HG02798 (cell line): Measurements from ENCODE around the gene PRXL2B.

Experiments used
- ATAC-seq: cut with Tn5 transposase; IDR thresholded peaks from one replicate; pipeline ENCODE4 v1.9.1; 2021; ENCODE audit warnings: mild to moderate bottlenecking; ENCODE audit not compliant: unreplicated experiment, poor library complexity

PRXL2B gene

DNA sequence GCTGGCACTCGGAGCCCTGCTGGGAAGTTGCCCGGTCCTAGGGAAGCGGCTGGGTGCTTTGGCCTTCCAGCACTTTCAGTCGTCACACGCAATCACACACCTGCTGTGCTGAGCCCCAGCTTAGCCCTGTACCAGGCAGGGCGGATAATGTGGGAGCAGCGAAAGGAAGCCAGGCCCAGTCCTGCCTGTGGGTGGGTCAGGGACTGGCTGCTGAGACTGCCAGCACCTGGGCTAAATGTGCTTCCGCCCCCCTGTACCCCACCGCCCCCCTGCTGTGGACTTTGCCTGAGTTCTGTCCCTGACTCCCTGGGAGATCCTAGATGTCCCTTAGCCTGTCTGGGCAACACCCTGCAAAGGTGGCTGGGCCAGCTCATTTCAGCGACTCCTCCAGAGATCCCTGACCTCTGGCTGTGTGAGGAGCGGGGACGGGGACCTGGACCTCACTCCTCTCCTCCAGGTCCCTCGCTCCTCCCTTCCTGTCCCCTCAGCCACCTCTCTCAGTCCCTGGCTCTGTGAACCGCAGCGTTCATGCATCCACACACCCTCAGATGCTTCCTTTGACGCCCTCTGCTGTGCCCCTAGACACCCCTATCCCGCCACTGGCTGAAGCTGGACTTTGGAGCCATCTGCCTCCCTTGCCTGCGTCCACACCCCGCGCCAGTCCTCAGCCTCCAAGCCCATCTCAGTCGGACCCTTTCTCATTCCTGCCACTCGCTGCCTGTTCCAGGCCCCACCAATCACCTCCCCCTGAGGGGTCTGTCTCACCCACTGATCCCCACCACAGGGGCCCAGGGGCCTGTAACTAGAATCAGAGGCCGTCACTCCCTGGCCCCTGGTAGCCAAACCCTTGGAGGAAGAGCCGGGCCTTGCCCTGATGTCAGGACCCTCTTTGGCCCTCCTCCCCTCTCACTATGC, 44.8 kb downstream of the PRXL2B start:
- no peak for ATAC-seq

- ATAC-seq, result no peak
These were observed 45.5 kb downstream of the PRXL2B start for GRCh38 chr1:2632051-2632430.

DNA sequence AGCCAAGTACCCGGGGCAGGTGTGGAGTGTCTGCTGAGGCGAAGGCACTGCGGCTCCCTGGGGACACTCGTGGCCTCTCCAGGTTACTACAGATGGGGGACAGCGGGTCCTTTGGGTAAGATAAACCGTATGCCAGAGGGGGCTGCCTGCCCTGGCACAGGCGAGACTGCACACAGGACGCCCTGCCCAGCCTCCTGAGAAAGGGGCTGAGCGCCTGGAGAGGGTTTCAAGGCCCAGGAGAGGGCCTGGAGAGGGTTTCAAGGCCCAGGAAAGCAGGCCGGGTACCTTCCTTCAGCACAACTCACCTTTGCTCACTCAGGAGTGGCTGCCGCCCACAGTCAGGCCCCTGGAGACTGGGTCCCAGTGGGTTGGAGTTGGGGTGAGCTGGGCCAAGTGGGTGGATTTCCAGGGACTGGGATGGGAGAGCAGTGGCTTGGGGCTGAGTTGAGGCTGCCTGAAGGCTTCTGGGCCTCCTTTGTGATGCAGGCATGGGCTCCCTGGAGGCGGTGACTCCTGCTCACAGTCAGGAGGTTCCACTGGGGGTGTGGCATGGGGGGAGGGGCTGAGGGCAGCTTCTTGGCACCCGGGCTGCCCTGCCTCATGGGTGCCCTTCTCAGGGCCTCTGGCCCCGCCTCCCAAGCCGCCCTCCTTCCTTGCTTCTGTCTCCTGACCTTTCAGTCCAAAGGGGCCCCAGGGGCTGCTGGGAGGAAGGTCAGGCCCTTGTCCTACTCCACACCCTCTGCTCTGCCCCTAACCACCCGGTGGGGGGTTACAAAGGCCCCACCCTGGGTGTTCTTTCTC, 46.2 kb downstream of the PRXL2B start, which contains the start of gene MMEL1:
TSS of gene MMEL1 (minus strand) at position 456 of the 801 bp plus-strand sequence. CDS start 3,532 bp downstream, outside the sequence.
- no peak for ATAC-seq

- no peak for ATAC-seq
These were observed 46.9 kb downstream of the PRXL2B start for GRCh38 chr1:2633366-2633935.

GRCh38 chr1:2633936-2634491, 47.4 kb downstream of the PRXL2B start:
- ATAC-seq, result no peak

DNA sequence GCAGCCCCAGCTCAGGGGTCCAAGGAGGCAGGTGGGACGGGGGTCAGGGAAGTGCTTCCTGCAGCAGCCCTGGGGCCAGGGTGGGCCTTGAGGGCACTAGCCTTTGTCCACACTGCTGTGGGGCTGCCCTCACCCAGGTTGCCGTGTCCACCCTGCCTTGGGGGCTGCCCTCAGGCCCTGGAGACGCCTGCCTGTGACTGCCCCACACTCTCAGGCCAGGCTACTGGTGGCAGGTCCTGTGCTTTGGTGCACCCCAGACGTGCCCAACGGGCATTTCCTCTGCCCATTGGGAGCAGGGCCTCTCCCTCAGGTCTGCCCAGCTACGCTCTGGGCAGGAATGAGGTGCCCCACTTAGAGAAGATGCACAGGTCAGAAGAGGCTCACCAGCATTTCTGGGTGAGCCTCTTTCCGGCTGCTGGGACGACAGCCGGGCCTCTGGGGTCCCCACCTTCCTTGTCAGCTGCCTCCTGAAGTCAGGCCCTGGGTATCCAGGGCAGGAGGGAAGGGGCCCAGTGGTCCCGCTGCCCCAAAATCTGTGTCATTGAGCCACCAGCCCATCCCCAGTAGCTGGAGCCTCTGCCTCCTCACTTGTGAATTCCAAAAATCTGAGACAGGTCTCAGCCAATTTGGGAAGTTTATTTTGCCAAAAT, 48.9 kb downstream of the PRXL2B start:
- no peak for ATAC-seq

GRCh38 chr1:2636733-2637132, 50.2 kb downstream of the PRXL2B start:
- no peak for ATAC-seq

DNA sequence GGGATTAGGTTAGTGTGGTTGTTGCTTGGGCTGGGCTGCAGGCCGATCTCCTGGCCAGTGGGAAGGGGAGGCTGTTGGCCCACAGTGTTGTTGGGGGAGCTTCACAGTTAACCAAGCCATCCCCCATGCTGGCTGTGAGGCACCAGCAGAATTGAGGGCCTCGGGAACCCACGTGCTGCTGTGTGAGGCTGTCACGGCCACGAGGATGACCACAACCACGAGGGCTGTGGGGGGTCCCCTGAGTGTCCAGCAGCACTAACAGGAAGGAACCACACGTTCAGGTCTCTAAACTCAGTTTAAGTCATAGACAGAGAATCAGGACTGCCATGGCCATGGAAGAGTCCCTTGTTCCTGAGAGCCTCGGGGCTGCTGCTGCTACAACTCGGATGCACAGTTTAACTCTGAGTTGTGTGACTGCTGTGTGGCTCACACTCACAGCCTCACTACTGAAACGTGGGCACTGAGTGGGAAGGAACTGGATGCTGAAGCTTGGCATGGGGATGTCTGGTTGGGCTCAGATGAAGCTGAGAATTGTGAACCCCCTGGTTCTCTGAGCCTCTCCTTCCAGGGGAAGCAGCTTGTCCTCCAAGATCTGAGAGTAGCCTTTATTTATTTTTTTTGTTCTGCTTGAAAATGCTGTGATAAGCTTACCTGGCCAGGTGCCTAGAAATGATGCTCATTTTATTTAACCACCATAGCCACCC, 51.0 kb downstream of the PRXL2B start:
- no peak for ATAC-seq

DNA sequence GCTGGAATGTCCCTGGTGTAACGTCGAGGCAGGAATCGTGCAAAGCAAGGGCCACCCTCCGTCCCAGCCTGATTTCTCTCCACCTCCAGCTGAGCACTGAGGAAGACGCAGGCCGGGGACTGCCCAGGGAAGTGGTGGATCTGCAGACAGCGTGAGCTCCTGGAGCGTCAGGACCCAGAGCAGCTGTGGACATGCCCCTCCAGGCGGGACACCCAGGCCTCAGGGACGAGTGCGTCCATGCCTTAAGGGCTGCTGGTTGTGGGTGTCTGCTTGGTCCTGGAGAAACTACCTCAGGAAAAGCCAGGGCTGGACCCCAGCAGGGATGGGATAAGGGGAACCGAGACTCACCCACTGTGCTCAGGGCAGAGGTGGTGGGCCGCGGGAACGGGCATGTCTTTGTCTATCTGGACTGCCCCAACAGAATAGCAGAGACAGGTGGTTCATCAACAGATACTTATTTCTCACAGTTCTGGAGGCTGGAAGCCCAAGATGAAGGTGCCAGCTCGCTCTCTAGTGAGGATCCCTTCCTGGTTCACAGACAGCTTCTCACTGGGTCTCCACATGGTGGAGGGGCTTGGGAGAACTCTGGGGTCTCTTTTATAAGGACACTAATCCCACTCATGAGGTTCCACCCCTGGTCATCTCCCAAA, 52.0 kb downstream of the PRXL2B start:
- no peak for ATAC-seq

DNA sequence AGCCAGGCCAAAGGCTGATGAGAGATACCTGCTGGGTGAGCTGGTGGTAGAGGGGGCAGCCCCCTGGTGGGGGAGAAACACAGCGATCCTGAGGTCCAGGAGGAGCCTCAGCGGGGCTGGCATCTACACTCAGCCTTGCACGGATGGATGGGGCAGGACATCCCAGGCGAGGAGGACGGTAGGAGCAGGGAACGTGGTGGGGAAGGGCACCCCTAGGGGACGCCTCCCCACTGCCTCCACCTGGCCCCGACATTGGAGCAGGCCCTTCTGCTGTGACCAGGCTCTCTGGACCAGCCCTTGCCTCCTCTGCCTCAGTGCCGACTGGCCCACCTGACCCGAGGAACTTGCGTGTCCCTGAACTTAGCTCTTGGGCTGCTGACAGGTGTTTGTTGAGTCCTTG, 52.6 kb downstream of the PRXL2B start:
- ATAC-seq, result no peak

DNA sequence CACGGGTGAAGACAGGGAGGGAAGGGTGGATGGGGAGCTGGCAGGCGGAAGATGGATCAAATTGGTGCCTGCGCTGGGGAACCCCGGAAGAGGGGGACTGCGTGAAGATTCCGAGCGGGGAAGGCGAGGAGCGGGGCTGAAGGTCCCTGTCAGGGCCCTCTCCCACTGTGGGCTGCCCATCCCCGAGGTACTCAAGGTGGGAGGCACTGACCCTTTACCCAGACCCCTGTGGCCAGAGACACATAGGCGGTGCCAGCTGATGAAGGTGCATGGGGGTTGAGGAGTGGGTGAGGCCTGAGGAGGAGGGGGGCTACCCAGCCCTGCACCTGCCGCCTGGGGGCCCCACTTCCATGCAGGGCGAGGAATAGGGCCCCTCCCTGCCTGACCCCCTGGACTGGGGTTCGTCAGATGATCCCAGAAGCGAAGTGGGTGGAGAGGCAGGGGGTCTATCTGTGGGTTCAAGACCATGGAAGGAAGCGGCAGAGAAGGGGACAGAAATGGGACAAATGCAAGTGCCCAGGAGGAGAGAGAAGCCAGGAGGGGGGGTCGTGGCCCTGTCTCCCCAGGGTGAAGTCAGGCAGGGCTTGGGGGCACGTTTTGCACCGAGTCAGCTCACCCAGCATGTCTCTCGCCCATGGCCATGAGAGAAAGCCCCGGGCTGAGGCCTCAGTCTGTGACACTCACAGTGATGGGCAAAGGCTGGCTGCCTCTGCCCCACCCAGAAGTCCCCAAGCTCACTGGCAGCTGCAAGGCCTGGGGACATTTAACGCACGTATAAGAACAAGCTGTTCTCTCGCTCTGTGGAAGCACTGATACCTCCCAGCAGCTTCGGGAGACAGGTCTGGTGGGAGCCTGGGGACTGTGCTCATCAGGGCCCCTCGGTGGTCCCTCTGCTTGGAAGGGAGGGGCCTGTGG, 53.3 kb downstream of the PRXL2B start:
- no peak for ATAC-seq

DNA sequence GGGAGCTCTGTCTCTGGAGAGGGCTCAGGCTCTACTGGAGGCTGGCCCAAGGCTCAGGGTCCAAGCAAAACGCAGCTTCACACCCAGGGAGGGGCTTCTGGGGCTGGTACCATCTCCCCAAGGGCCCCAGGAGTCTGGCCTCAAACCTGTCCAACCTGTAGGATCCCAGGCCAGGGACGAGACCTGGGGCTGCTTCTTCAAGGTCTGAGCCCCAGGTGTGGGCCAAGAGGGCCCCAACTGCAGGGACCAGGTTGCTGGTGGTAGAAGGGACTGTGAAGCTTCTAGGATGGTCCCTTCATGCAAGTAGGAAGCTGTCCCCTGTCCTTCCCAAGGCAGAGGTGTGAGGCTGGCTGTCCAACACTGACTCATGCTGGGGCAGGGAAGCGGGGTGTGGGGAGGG, 54.0 kb downstream of the PRXL2B start:
- ATAC-seq, result no peak
